Measurements from ENCODE around the gene LHFPL2. TPM values are rescaled to one million over a fixed set of nuclear protein-coding genes. Genes with fewer than 3 reads are reported as not detected.

The LHFPL2 gene
- polyA plus RNA-seq, 3 donors = 3.7 to 11.6 (median 7.3) TPM

- no peak for DNase-seq
- no peaks in the 10 kb centered on the region for H3K27me3 ChIP-seq (ENCODE audit: control insufficient read depth in 2 of 2, insufficient read depth in 2 of 2, low read length in 2 of 2)
- no peaks in the 10 kb centered on the region for H4K20me1 ChIP-seq (ENCODE audit: insufficient read depth, low read length)
- H3K4me1 ChIP-seq (ENCODE audit: control insufficient read depth in 1 of 2, insufficient read depth in 2 of 2, low read length in 2 of 2) = peaks cover 52 to 57% of the 10 kb centered on the region in 2 donors
- Mint-ChIP-seq H3K9me3 (peaks cover 0 to 10% (median 4%) of the 10 kb centered on the region in 7 donors), H3K36me3 (peaks cover 9 to 36% of the 10 kb centered on the region in 2 donors), H3K27me3 (ENCODE audit: low read depth in 3 of 3) (peaks cover 0 to 3% (median 3%) of the 10 kb centered on the region in 3 donors), H3K27ac (peak overlapping the region in 2 of 7 donors; percentile 40 to 56), H3K4me3 (no peak overlapping the region), H3K4me1 (peaks cover 56% of the 10 kb centered on the region)
- no peak overlapping the region for H3K27ac ChIP-seq (ENCODE audit: low read depth in 1 of 2, low read length in 2 of 2)
- no peaks in the 10 kb centered on the region for H3K36me3 ChIP-seq (replicated peaks in 1 of 2; ENCODE audit: control insufficient read depth in 1 of 2, insufficient read depth in 2 of 2, low read length in 2 of 2)
- no peak for TF ChIP-seq CTCF (IDR thresholded peaks at IDR 0.05)
- intact Hi-C loops (cut with micrococcal nuclease) = loop anchor here in 1 of 2 donors (2.0 kb wide), 1 partner anchor 14 kb away; no protein-coding TSS in a partner anchor
- peak overlapping the region; percentile 13 for H2AFZ ChIP-seq (ENCODE audit: insufficient read depth, low read depth, low read length, poor library complexity, severe bottlenecking)
- H3K79me2 ChIP-seq (ENCODE audit: insufficient read depth, low read length) = peaks cover 11% of the 10 kb centered on the region
- H3K9ac ChIP-seq (ENCODE audit: insufficient read depth, low read length, poor library complexity, severe bottlenecking) = no peak overlapping the region
- H3K4me2 ChIP-seq (replicated peaks; ENCODE audit: extremely low read depth, low read length, poor library complexity, severe bottlenecking) = no peak overlapping the region
- H3K9me3 ChIP-seq (replicated peaks in 1 of 2; ENCODE audit: control insufficient read depth in 1 of 2, insufficient read depth in 1 of 2, low read length in 2 of 2) = no peaks in the 10 kb centered on the region
- H3K4me3 ChIP-seq (replicated peaks in 1 of 3; ENCODE audit: low read depth in 2 of 3, low read length in 3 of 3) = no peak overlapping the region
- no CpG with 5 or more reads among the region's 3 CpGs for WGBS (ENCODE audit: insufficient coverage)
These were observed 136.1 kb downstream of the LHFPL2 start for GRCh38 chr5:78512435-78512834.

DNA sequence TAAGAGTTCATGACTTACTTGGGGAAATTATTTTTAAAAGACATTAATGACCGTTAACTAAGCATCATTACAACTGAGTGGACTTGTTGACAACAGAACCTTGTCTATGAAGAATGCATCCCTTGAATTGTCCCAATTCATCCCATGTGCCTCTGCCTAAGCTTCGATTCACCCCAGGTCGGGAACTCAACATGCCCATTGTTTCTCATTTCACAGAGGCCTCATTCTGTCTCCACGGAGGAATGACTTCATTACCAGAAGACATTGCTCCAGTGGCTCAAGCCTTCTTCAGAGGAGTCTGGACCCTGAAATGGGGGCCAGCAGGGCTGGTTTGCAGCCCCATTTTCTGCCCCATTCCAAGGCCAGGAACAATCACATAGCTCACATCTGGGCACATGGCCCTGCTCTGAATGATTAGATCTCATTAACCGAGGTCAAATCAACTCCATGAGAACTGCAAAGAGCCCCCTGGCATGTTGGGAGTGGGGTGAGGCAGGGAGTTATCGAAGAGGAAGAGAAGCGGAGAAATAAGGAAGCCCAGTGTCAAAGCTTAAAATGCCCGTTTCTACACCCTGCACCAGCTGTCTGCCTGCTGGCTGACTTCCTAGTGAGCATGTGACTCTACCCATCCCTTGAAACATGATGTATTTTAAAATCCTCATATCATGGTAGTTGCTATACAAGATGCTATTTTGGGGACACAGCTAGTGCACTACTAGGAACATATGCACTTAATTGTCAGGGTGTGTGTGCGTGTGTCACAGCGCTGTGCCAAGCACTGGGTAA lies 137.3 kb downstream of the LHFPL2 start:
- 56% methylated on average over 7 of the region's 10 CpGs for WGBS (ENCODE audit: insufficient coverage)
- H3K79me2 ChIP-seq (ENCODE audit: insufficient read depth, low read length) = peaks cover 13% of the 10 kb centered on the region
- H3K27ac ChIP-seq (ENCODE audit: low read depth in 1 of 2, low read length in 2 of 2) = peak overlapping the region; percentile 80 to 88
- peak overlapping the region; percentile 93 for H3K4me2 ChIP-seq (replicated peaks; ENCODE audit: extremely low read depth, low read length, poor library complexity, severe bottlenecking)
- peak overlapping the region; percentile 92 to 96 (median 95) for H3K27ac Mint-ChIP-seq
- H3K9me3 Mint-ChIP-seq = peaks cover 0 to 10% (median 4%) of the 10 kb centered on the region in 7 donors
- H3K4me1 ChIP-seq (ENCODE audit: control insufficient read depth in 1 of 2, insufficient read depth in 2 of 2, low read length in 2 of 2) = peaks cover 63 to 68% of the 10 kb centered on the region in 2 donors
- peak; percentile 75 to 88 (median 81) for DNase-seq
- peak overlapping the region; percentile 37 for H3K9ac ChIP-seq (ENCODE audit: insufficient read depth, low read length, poor library complexity, severe bottlenecking)
- no peak for TF ChIP-seq CTCF (IDR thresholded peaks at IDR 0.05)
- peak overlapping the region; percentile 97 to 99 for H3K4me3 Mint-ChIP-seq
- peaks cover 18 to 39% of the 10 kb centered on the region in 2 donors for H3K36me3 Mint-ChIP-seq
- H2AFZ ChIP-seq (ENCODE audit: insufficient read depth, low read depth, low read length, poor library complexity, severe bottlenecking) = peak overlapping the region; percentile 87
- peaks cover 0 to 3% (median 2%) of the 10 kb centered on the region in 3 donors for H3K27me3 Mint-ChIP-seq (ENCODE audit: low read depth in 3 of 3)
- peak overlapping the region in 2 of 3 experiments; percentile 11 to 86 for H3K4me3 ChIP-seq (replicated peaks in 1 of 3; ENCODE audit: low read depth in 2 of 3, low read length in 3 of 3)
- intact Hi-C loops (cut with micrococcal nuclease) = loop anchor here in 1 of 2 donors (2.0 kb wide), 1 partner anchor 17 kb away; no protein-coding TSS in a partner anchor
- H3K36me3 ChIP-seq (replicated peaks in 1 of 2; ENCODE audit: control insufficient read depth in 1 of 2, insufficient read depth in 2 of 2, low read length in 2 of 2) = no peaks in the 10 kb centered on the region
- no peaks in the 10 kb centered on the region for H3K27me3 ChIP-seq (ENCODE audit: control insufficient read depth in 2 of 2, insufficient read depth in 2 of 2, low read length in 2 of 2)
- H4K20me1 ChIP-seq (ENCODE audit: insufficient read depth, low read length) = peaks cover 4% of the 10 kb centered on the region
- no peaks in the 10 kb centered on the region for H3K9me3 ChIP-seq (replicated peaks in 1 of 2; ENCODE audit: control insufficient read depth in 1 of 2, insufficient read depth in 1 of 2, low read length in 2 of 2)
- peaks cover 67% of the 10 kb centered on the region for H3K4me1 Mint-ChIP-seq

Measured in CD14-positive monocyte (primary cell).